HEK293 (cell line): ENCODE measurements around the gene UBASH3B.

Experiments used
- CTCF ChIA-PET: fragments of 350-600 bp; formaldehyde crosslinking; extraction: SDS; loops from one replicate; lab custom pipeline; 2021; ENCODE audit warnings: antibody characterized with exemption; lab: Yijun Ruan, JAX
- POLR2A ChIA-PET: fragments of 300-600 bp; formaldehyde crosslinking; extraction: SDS; loops from one replicate; lab custom pipeline; 2020; ENCODE audit warnings: antibody characterized with exemption, inconsistent platforms; lab: Yijun Ruan, JAX
- H3K27ac ChIP-seq: fragments of 200-500 bp; sonication (Bioruptor generic); 2 replicates; pipeline ENCODE4 v1.5.1; 2014; ENCODE audit warnings: low read depth, low read length, control low read depth, inconsistent platforms; ENCODE audit errors: extremely low read depth
- H3K36me3 ChIP-seq, 2 experiments: fragments of 200-500 bp in 1 of 2; sonication (Bioruptor generic) in 1 of 2; 1 replicate in 1 of 2; 2 replicates in 1 of 2; pipeline ENCODE4 v1.5.1; 2014 to 2017; ENCODE audit warnings: inconsistent platforms in 2 of 2, low read length in 2 of 2; ENCODE audit not compliant: control insufficient read depth in 2 of 2, insufficient read depth in 1 of 2
- H3K4me1 ChIP-seq: fragments of 200-500 bp; sonication (Bioruptor generic); 2 replicates; pipeline ENCODE4 v1.5.1; 2014; ENCODE audit warnings: mild to moderate bottlenecking, low read length, inconsistent platforms; ENCODE audit not compliant: control insufficient read depth, insufficient read depth
- H3K4me3 ChIP-seq: 2 replicates; pipeline ENCODE4 v1.5.1; 2011; ENCODE audit warnings: low read depth, mild to moderate bottlenecking, control low read depth, low read length, moderate library complexity
- H3K9me3 ChIP-seq: fragments of 200-500 bp; sonication (Bioruptor generic); 2 replicates; pipeline ENCODE4 v1.5.1; 2014; ENCODE audit warnings: low read depth, low read length, inconsistent platforms; ENCODE audit not compliant: control insufficient read depth, insufficient read depth
- HOXC10 ChIP-seq: sonication (generic); formaldehyde crosslinking; IDR thresholded peaks from 2 replicates; pipeline ENCODE4 v1.8.1; 2023; ENCODE audit warnings: mild to moderate bottlenecking, missing genetic modification reagents
- KLF10 ChIP-seq: fragments of 450-650 bp; IDR thresholded peaks from 2 replicates; pipeline ENCODE4 v1.5.1; 2018; ENCODE audit warnings: missing biosample characterization, mild to moderate bottlenecking, missing genetic modification characterization
- MZF1 ChIP-seq: fragments of 450-650 bp; formaldehyde crosslinking; IDR thresholded peaks from 2 replicates; pipeline ENCODE4 v1.5.1; 2017; ENCODE audit warnings: missing biosample characterization, missing genetic modification characterization, borderline replicate concordance
- SP7 ChIP-seq: fragments of 450-650 bp; formaldehyde crosslinking; IDR thresholded peaks from 2 replicates; pipeline ENCODE4 v1.5.1; 2016; ENCODE audit warnings: missing biosample characterization, missing genetic modification characterization
- ZBTB6 ChIP-seq: fragments of 450-650 bp; formaldehyde crosslinking; IDR thresholded peaks from 2 replicates; pipeline ENCODE4 v1.5.1; 2017; ENCODE audit warnings: missing biosample characterization, missing genetic modification characterization
- ZNF169 ChIP-seq: fragments of 450-650 bp; formaldehyde crosslinking; IDR thresholded peaks from 2 replicates; pipeline ENCODE4 v1.5.1; 2016; ENCODE audit warnings: missing biosample characterization, missing genetic modification characterization
- ZNF214 ChIP-seq: fragments of 450-650 bp; formaldehyde crosslinking; IDR thresholded peaks from 2 replicates; pipeline ENCODE4 v1.5.1; 2017; ENCODE audit warnings: missing biosample characterization, mild to moderate bottlenecking, missing genetic modification characterization, borderline replicate concordance
- ZNF23 ChIP-seq: fragments of 450-650 bp; formaldehyde crosslinking; IDR thresholded peaks from 2 replicates; pipeline ENCODE4 v1.5.1; 2016; ENCODE audit warnings: missing biosample characterization, missing genetic modification characterization, borderline replicate concordance
- ZNF266 ChIP-seq: fragments of 450-650 bp; formaldehyde crosslinking; IDR thresholded peaks from 2 replicates; pipeline ENCODE4 v1.5.1; 2016; ENCODE audit warnings: missing biosample characterization, missing genetic modification characterization, low read depth
- ZNF280D ChIP-seq: fragments of 450-650 bp; formaldehyde crosslinking; IDR thresholded peaks from 2 replicates; pipeline ENCODE4 v1.5.1; 2016; ENCODE audit warnings: missing biosample characterization, missing genetic modification characterization
- ZNF354C ChIP-seq: fragments of 450-650 bp; formaldehyde crosslinking; IDR thresholded peaks from 2 replicates; pipeline ENCODE4 v1.5.1; 2016; ENCODE audit warnings: missing biosample characterization, missing genetic modification characterization, low read depth, borderline replicate concordance
- ZNF391 ChIP-seq: fragments of 450-650 bp; formaldehyde crosslinking; IDR thresholded peaks from 2 replicates; pipeline ENCODE4 v1.5.1; 2016; ENCODE audit warnings: low read depth, missing biosample characterization, missing genetic modification characterization, borderline replicate concordance
- ZNF416 ChIP-seq: fragments of 450-650 bp; formaldehyde crosslinking; IDR thresholded peaks from 2 replicates; pipeline ENCODE4 v1.5.1; 2016; ENCODE audit warnings: missing biosample characterization, missing genetic modification characterization
- ZNF529 ChIP-seq: fragments of 450-650 bp; formaldehyde crosslinking; IDR thresholded peaks from 2 replicates; pipeline ENCODE4 v1.5.1; 2017; ENCODE audit warnings: missing genetic modification characterization, missing biosample characterization; ENCODE audit not compliant: insufficient replicate concordance
- ZNF658 ChIP-seq: fragments of 450-650 bp; formaldehyde crosslinking; IDR thresholded peaks from 2 replicates; pipeline ENCODE4; 2016; ENCODE audit warnings: missing biosample characterization, missing genetic modification characterization
- ZNF677 ChIP-seq: fragments of 450-650 bp; IDR thresholded peaks from 2 replicates; pipeline ENCODE4 v1.5.0; 2018; ENCODE audit warnings: missing biosample characterization, mild to moderate bottlenecking, missing genetic modification characterization, moderate library complexity
- ZNF76 ChIP-seq: fragments of 450-650 bp; formaldehyde crosslinking; IDR thresholded peaks from 2 replicates; pipeline ENCODE4; 2016; ENCODE audit warnings: low read depth, missing biosample characterization, missing genetic modification characterization, borderline replicate concordance
- ZNF776 ChIP-seq: fragments of 450-650 bp; formaldehyde crosslinking; IDR thresholded peaks from 2 replicates; pipeline ENCODE4 v1.5.0; 2017; ENCODE audit warnings: missing biosample characterization, missing genetic modification characterization, borderline replicate concordance
- ZNF777 ChIP-seq: fragments of 450-650 bp; formaldehyde crosslinking; IDR thresholded peaks from 2 replicates; pipeline ENCODE4 v1.5.1; 2017; ENCODE audit warnings: missing biosample characterization, missing genetic modification characterization, borderline replicate concordance
- ZNF837 ChIP-seq: fragments of 450-650 bp; formaldehyde crosslinking; IDR thresholded peaks from 2 replicates; pipeline ENCODE4 v1.5.1; 2016; ENCODE audit warnings: missing biosample characterization, missing genetic modification characterization
- ZSCAN23 ChIP-seq: fragments of 450-650 bp; formaldehyde crosslinking; IDR thresholded peaks from 2 replicates; pipeline ENCODE4 v1.5.1; 2016; ENCODE audit warnings: missing biosample characterization, missing genetic modification characterization
- ZSCAN30 ChIP-seq: fragments of 450-650 bp; IDR thresholded peaks from 2 replicates; pipeline ENCODE4 v1.5.1; 2018; ENCODE audit warnings: missing biosample characterization, mild to moderate bottlenecking, missing genetic modification characterization, moderate library complexity
- ZXDB ChIP-seq: fragments of 450-650 bp; formaldehyde crosslinking; IDR thresholded peaks from 2 replicates; pipeline ENCODE4 v1.5.1; 2016; ENCODE audit warnings: missing biosample characterization, missing genetic modification characterization

Gene UBASH3B

GRCh38 chr11:122612123-122612824, 43.2 kb upstream of the UBASH3B start:
- Histone ChIP-seq H3K36me3 (no peaks in the 10 kb centered on the region), H3K9me3 (no peaks in the 10 kb centered on the region), H3K4me3 (no peak overlapping the region), H3K4me1 (no peaks in the 10 kb centered on the region), H3K27ac (no peak overlapping the region)
- POLR2A ChIA-PET: interaction anchor here (0.7 kb wide), 1 partner anchor 268 kb away, joined by 3 read pairs; no protein-coding TSS in a partner anchor
- TF ChIP-seq ZNF214 (tag by site-specific recombination) (no peak), ZNF354C (no peak), ZSCAN23 (tag by site-specific recombination) (no peak), ZNF658 (tag by site-specific recombination) (no peak), KLF10 (no peak)
- CTCF ChIA-PET: interaction anchor here (1.6 to 2.1 kb wide), 2 partner anchors 17 to 31 kb away, joined by 5 to 11 read pairs; no protein-coding TSS in a partner anchor

GRCh38 chr11:122616718-122617117, 38.8 kb upstream of the UBASH3B start:
- Histone ChIP-seq H3K4me3 (no peak overlapping the region), H3K4me1 (no peaks in the 10 kb centered on the region), H3K36me3 (no peaks in the 10 kb centered on the region), H3K27ac (no peak overlapping the region), H3K9me3 (no peaks in the 10 kb centered on the region)
- TF ChIP-seq ZNF529 (tag by site-specific recombination): no peak
- TF ChIP-seq ZNF837 (tag by site-specific recombination): no peak
- TF ChIP-seq ZNF23 (tag by site-specific recombination): no peak
- TF ChIP-seq HOXC10 (CRISPR knock-in tag): no peak
- TF ChIP-seq ZNF776 (tag by site-specific recombination): no peak
- TF ChIP-seq ZNF76: no peak
- CTCF ChIA-PET: no interaction called here
- POLR2A ChIA-PET: no interaction called here

- ChIA-PET CTCF (interaction anchor here (0.6 kb wide), 1 partner anchor 38 kb away, joined by 3 read pairs; no protein-coding TSS in a partner anchor), POLR2A (no interaction called here)
- no peak overlapping the region for H3K27ac ChIP-seq
- H3K9me3 ChIP-seq: no peaks in the 10 kb centered on the region
- H3K4me3 ChIP-seq: no peak overlapping the region
- no peaks in the 10 kb centered on the region for H3K4me1 ChIP-seq
- no peaks in the 10 kb centered on the region for H3K36me3 ChIP-seq
- TF ChIP-seq SP7 (tag by site-specific recombination) (no peak), ZNF266 (tag by site-specific recombination) (no peak), ZBTB6 (tag by site-specific recombination) (no peak), ZNF391 (tag by site-specific recombination) (no peak), ZNF416 (tag by site-specific recombination) (no peak), ZNF777 (tag by site-specific recombination) (no peak), ZXDB (tag by site-specific recombination) (no peak), ZNF677 (no peak), ZNF280D (tag by site-specific recombination) (no peak), MZF1 (tag by site-specific recombination) (no peak), ZSCAN30 (tag by site-specific recombination) (no peak), ZNF169 (tag by site-specific recombination) (no peak)
Observed at GRCh38 chr11:122617297-122617696, 38.2 kb upstream of the UBASH3B start.
